Measurements from ENCODE around the gene SSBP3. TPM values are rescaled to one million over a fixed set of nuclear protein-coding genes. Genes with fewer than 3 reads are reported as not detected.

Gene SSBP3
- total RNA-seq, 1 experiment from 2014 or later, result 42.1 TPM

DNA sequence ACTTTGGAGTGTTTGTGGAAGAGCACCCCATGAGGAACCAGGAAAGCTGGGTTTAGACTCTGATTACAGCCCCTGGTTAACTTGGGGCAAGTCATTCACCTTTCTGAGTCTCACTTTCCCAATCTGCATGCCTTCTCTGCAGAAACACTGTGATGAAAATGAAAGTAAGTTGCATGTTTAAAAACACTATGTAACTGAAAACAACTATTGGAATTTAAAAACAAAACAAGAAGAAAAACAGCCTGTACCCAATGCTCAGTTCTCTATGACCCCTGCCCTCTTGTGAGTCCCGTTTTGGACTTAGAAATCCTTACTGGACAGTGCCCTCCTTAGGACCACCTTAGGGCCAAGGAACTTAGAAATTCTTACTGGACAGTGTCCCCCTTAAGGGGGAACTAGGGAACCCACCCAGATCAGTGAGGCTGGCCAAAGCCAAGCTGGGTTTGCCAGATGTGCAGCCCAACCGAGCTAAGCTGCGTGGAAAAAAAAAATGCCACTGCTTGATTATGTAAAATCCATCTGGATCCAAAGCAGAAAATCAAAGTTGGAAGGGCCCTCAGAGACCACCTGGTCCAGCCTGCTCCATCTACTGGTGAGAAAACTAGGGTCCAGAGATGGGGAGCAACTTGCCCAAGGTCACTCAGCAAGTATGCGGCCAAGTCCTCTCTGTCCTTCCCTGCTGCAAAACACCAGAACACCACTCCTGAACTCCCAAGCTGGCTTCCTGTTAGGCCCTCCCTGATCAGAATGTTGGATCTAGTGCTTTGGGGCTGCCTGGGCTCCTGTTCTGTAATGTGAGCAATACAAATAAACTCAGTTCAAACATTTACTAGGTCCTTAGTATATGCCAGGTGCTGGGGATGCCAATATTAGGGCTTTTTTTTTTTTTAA lies 128.5 kb downstream of the SSBP3 start:
- no TSS peak for BruUV-seq (replicated peaks)
- H3K4me1 ChIP-seq, result peaks cover 16% of the 10 kb centered on the region
- TF ChIP-seq, protein P1, sequence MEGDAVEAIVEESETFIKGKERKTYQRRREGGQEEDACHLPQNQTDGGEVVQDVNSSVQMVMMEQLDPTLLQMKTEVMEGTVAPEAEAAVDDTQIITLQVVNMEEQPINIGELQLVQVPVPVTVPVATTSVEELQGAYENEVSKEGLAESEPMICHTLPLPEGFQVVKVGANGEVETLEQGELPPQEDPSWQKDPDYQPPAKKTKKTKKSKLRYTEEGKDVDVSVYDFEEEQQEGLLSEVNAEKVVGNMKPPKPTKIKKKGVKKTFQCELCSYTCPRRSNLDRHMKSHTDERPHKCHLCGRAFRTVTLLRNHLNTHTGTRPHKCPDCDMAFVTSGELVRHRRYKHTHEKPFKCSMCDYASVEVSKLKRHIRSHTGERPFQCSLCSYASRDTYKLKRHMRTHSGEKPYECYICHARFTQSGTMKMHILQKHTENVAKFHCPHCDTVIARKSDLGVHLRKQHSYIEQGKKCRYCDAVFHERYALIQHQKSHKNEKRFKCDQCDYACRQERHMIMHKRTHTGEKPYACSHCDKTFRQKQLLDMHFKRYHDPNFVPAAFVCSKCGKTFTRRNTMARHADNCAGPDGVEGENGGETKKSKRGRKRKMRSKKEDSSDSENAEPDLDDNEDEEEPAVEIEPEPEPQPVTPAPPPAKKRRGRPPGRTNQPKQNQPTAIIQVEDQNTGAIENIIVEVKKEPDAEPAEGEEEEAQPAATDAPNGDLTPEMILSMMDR (IDR thresholded peaks at IDR 0.05; ENCODE audit: insufficient read depth in 1 of 2, low read depth in 1 of 2, low read length in 1 of 2, severe bottlenecking in 1 of 2, unreplicated experiment in 1 of 2), result no peak
- POLR2A ChIA-PET, result no interaction called here
- Mint-ChIP-seq H3K27ac (ENCODE audit: unreplicated experiment) (peak overlapping the region; percentile 59), H3K4me3 (ENCODE audit: unreplicated experiment) (no peak overlapping the region), H3K36me3 (ENCODE audit: insufficient read depth, unreplicated experiment) (peaks cover 9% of the 10 kb centered on the region), H3K4me1 (ENCODE audit: low read depth, unreplicated experiment) (peaks cover 11% of the 10 kb centered on the region), H3K27me3 (ENCODE audit: insufficient read depth, unreplicated experiment) (no peaks in the 10 kb centered on the region), H3K9me3 (ENCODE audit: unreplicated experiment) (no peaks in the 10 kb centered on the region)
- no peaks in the 10 kb centered on the region for H3K27me3 ChIP-seq (replicated peaks; ENCODE audit: control insufficient read depth, insufficient read depth, low read length)
- no peaks in the 10 kb centered on the region for H3K9me3 ChIP-seq
- no peak for DNase-seq
- no peak overlapping the region for H3K4me3 ChIP-seq (ENCODE audit: low read depth, low read length)
- CTCF ChIA-PET, result interaction anchor here (0.8 kb wide), 1 partner anchor 129 kb away, joined by 3 read pairs; no protein-coding TSS in a partner anchor
- H3K36me3 ChIP-seq (ENCODE audit: control insufficient read depth, insufficient read depth, low read length), result no peaks in the 10 kb centered on the region; the same call in 1 of the 2 replicates
- intact Hi-C loops (cut with micrococcal nuclease; ENCODE audit: unreplicated experiment), result loop anchor here (1.0 kb wide), 1 partner anchor 211 kb away; no protein-coding TSS in a partner anchor

DNA sequence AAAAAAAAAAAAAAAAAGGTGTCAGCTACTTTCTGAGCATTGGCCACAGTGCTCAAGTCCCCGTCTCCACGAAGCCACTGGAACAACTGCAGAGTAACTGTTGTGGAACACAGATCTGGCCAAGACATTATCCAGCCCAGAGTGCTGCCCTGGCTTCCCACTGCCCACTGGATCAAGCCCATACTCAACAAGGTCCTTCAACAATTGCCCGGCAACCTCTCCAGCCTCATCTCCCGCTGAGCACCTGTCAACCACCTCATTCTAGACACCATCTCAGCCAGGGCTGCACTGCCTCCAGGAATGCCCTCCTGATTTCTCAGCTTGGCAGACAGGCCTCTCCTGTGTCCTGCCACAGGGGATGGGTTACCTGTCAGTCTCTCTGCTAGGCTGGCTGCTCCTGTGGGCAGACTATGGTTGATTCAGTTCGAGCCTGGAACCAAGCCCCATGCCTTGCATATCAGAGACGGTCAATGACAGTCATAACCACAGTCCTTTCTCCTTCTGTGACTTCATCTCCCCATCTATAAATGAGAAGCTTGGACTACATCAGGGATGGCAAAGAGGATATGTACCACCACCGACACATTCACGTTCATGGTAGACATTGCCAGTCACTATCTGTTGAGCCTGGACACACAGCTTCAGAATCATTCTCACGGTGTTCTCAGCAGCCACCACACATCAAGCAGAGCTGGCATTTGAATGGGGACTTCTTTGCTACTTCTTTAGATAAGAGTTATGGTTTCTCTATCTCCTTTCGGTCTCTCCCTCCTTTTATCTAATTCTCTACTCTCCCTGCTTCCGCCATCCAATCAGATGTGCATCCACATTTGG lies 129.4 kb downstream of the SSBP3 start:
- TF ChIP-seq, protein P1 (IDR thresholded peaks at IDR 0.05; ENCODE audit: insufficient read depth in 1 of 2, low read depth in 1 of 2, low read length in 1 of 2, severe bottlenecking in 1 of 2, unreplicated experiment in 1 of 2), result no peak
- H3K27me3 Mint-ChIP-seq (ENCODE audit: insufficient read depth, unreplicated experiment), result no peaks in the 10 kb centered on the region
- BruUV-seq (replicated peaks), result TSS peak; percentile 38
- H3K36me3 Mint-ChIP-seq (ENCODE audit: insufficient read depth, unreplicated experiment), result peaks cover 10% of the 10 kb centered on the region
- ChIA-PET CTCF (interaction anchor here (0.8 kb wide), 1 partner anchor 130 kb away, joined by 3 read pairs; no protein-coding TSS in a partner anchor), POLR2A (no interaction called here)
- H3K27ac Mint-ChIP-seq (ENCODE audit: unreplicated experiment), result peak overlapping the region; percentile 59
- Histone ChIP-seq H3K36me3 (ENCODE audit: control insufficient read depth, insufficient read depth, low read length) (no peaks in the 10 kb centered on the region), H3K9me3 (no peaks in the 10 kb centered on the region), H3K4me3 (ENCODE audit: low read depth, low read length) (no peak overlapping the region), H3K4me1 (peaks cover 16% of the 10 kb centered on the region), H3K27me3 (replicated peaks; ENCODE audit: control insufficient read depth, insufficient read depth, low read length) (no peaks in the 10 kb centered on the region)
- intact Hi-C loops (cut with micrococcal nuclease; ENCODE audit: unreplicated experiment), result loop anchor here (1.0 kb wide), 1 partner anchor 211 kb away; no protein-coding TSS in a partner anchor
- H3K4me3 Mint-ChIP-seq (ENCODE audit: unreplicated experiment), result peak overlapping the region; percentile 41
- H3K4me1 Mint-ChIP-seq (ENCODE audit: low read depth, unreplicated experiment), result peaks cover 11% of the 10 kb centered on the region
- peak; percentile 34 to 50 for DNase-seq
- no peaks in the 10 kb centered on the region for H3K9me3 Mint-ChIP-seq (ENCODE audit: unreplicated experiment)

DNA sequence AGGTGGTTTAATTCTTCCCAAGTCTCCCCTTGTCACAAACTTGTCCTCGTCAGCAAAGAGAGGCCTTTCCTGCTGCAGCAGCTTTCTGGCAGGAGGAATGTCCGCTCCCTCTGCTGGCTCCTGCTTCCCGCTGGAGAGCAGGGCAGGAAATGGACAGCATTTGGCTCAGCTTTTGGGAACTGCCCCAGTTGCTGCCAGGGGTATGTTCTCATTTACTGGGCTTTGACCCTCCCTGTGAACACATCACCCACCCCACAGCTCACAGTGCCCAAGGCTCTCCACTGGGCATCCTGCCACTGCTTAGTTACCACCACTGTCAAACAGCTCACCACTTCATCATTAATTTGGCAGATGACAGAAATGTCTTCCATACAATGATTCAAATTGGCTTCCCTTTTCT lies 130.8 kb downstream of the SSBP3 start:
- BruUV-seq (replicated peaks), result no TSS peak
- H3K36me3 Mint-ChIP-seq (ENCODE audit: insufficient read depth, unreplicated experiment), result peaks cover 14% of the 10 kb centered on the region

More for the DNA sequence above, 130.8 kb downstream of the SSBP3 start:
- no peak for DNase-seq
- no peak overlapping the region for H3K4me3 Mint-ChIP-seq (ENCODE audit: unreplicated experiment)
- POLR2A ChIA-PET, result no interaction called here
- no peaks in the 10 kb centered on the region for H3K27me3 ChIP-seq (replicated peaks; ENCODE audit: control insufficient read depth, insufficient read depth, low read length)
- intact Hi-C loops (cut with micrococcal nuclease; ENCODE audit: unreplicated experiment), result no loop called here
- peaks cover 16% of the 10 kb centered on the region for H3K4me1 ChIP-seq
- H3K9me3 ChIP-seq, result no peaks in the 10 kb centered on the region
- no peaks in the 10 kb centered on the region for H3K27me3 Mint-ChIP-seq (ENCODE audit: insufficient read depth, unreplicated experiment)
- no peaks in the 10 kb centered on the region for H3K9me3 Mint-ChIP-seq (ENCODE audit: unreplicated experiment)
- H3K4me1 Mint-ChIP-seq (ENCODE audit: low read depth, unreplicated experiment), result peaks cover 11% of the 10 kb centered on the region
- CTCF ChIA-PET, result no interaction called here
- H3K4me3 ChIP-seq (ENCODE audit: low read depth, low read length), result no peak overlapping the region
- TF ChIP-seq, protein P1 (IDR thresholded peaks at IDR 0.05; ENCODE audit: insufficient read depth in 1 of 2, low read depth in 1 of 2, low read length in 1 of 2, severe bottlenecking in 1 of 2, unreplicated experiment in 1 of 2), result no peak
- H3K27ac Mint-ChIP-seq (ENCODE audit: unreplicated experiment), result no peak overlapping the region
- H3K36me3 ChIP-seq (ENCODE audit: control insufficient read depth, insufficient read depth, low read length), result no peaks in the 10 kb centered on the region
